ENCODE measurements around the gene NR2C2AP.

DNA sequence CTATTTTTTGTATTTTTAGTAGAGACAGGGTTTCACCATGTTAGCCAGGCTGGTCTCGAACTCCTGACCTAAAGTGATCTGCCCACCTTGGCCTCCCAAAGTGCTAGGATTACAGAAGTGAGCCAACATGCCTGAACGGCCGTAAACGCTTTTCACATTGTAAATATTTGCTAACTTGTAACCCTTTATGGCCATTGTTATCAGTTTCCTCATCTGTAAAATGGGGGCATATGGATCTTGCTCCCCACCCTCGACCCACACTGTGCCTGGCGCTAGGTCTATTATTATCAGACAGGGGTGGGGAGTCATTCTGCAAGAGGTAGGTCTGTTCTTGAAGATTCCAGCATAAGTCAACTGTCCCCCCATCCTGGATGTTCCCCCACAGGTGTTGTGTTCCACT lies 20.4 kb upstream of the NR2C2AP start:
- TF ChIP-seq, protein P1, sequence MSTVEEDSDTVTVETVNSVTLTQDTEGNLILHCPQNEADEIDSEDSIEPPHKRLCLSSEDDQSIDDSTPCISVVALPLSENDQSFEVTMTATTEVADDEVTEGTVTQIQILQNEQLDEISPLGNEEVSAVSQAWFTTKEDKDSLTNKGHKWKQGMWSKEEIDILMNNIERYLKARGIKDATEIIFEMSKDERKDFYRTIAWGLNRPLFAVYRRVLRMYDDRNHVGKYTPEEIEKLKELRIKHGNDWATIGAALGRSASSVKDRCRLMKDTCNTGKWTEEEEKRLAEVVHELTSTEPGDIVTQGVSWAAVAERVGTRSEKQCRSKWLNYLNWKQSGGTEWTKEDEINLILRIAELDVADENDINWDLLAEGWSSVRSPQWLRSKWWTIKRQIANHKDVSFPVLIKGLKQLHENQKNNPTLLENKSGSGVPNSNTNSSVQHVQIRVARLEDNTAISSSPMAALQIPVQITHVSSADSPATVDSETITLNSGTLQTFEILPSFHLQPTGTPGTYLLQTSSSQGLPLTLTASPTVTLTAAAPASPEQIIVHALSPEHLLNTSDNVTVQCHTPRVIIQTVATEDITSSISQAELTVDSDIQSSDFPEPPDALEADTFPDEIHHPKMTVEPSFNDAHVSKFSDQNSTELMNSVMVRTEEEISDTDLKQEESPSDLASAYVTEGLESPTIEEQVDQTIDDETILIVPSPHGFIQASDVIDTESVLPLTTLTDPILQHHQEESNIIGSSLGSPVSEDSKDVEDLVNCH (CRISPR knock-in tag; IDR thresholded peaks at IDR 0.05): no peak
- TF ChIP-seq FOXM1 (CRISPR knock-in tag; IDR thresholded peaks at IDR 0.05) (no peak), ETV5 (CRISPR knock-in tag; IDR thresholded peaks at IDR 0.05; ENCODE audit: borderline replicate concordance) (no peak)
- TF ChIP-seq, protein P2, sequence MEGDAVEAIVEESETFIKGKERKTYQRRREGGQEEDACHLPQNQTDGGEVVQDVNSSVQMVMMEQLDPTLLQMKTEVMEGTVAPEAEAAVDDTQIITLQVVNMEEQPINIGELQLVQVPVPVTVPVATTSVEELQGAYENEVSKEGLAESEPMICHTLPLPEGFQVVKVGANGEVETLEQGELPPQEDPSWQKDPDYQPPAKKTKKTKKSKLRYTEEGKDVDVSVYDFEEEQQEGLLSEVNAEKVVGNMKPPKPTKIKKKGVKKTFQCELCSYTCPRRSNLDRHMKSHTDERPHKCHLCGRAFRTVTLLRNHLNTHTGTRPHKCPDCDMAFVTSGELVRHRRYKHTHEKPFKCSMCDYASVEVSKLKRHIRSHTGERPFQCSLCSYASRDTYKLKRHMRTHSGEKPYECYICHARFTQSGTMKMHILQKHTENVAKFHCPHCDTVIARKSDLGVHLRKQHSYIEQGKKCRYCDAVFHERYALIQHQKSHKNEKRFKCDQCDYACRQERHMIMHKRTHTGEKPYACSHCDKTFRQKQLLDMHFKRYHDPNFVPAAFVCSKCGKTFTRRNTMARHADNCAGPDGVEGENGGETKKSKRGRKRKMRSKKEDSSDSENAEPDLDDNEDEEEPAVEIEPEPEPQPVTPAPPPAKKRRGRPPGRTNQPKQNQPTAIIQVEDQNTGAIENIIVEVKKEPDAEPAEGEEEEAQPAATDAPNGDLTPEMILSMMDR (CRISPR knock-in tag; IDR thresholded peaks at IDR 0.05): no peak

Measured in HepG2 (cell line).